Panc1 (cell line): Measurements from ENCODE around the gene DTD1. TPM values are rescaled to one million over a fixed set of nuclear protein-coding genes. Genes with fewer than 3 reads are reported as not detected.

Experiments used
- ATAC-seq: fragments of 200-7000 bp; cut with Tn5 transposase; 2 replicates; pipeline ENCODE4 v1.9.1; 2020; ENCODE audit warnings: mild to moderate bottlenecking, moderate library complexity
- BruUV-seq: library from RNA; stranded (reverse); fragments of 400-500 nt; replicated peaks from 2 replicates; lab custom pipeline; 2021; lab: Mats Ljungman, UMichigan
- CTCF ChIA-PET: fragments of 300-600 bp; sonication (Branson Sonifier 250); formaldehyde crosslinking; loops from one replicate; lab custom pipeline; 2022; ENCODE audit warnings: antibody characterized with exemption; lab: Charles Lee
- POLR2A ChIA-PET: fragments of 300-600 bp; sonication (Branson Sonifier 250); formaldehyde crosslinking; loops from one replicate; lab custom pipeline; 2022; ENCODE audit warnings: antibody characterized with exemption; lab: Charles Lee
- DNase-seq: peaks from one replicate; pipeline ENCODE4 v3.0.0-alpha.2; 2010; ENCODE audit warnings: low read depth, low spot score
- H3K27ac ChIP-seq: 2 replicates; pipeline ENCODE4 v1.5.1; 2011; ENCODE audit warnings: mild to moderate bottlenecking, low read length, inconsistent platforms
- H3K27me3 ChIP-seq: fragments of 200-500 bp; sonication (Bioruptor generic); 2 replicates; pipeline ENCODE4 v1.6.0; 2014; ENCODE audit warnings: low read length, inconsistent platforms; ENCODE audit not compliant: control insufficient read depth, insufficient read depth
- H3K36me3 ChIP-seq: fragments of 200-500 bp; sonication (Bioruptor generic); 2 replicates; pipeline ENCODE4 v1.5.1; 2014; ENCODE audit warnings: inconsistent platforms, mild to moderate bottlenecking, low read length, moderate library complexity; ENCODE audit not compliant: control insufficient read depth, insufficient read depth
- H3K4me1 ChIP-seq: 2 replicates; pipeline ENCODE4 v1.5.1; 2011; ENCODE audit warnings: inconsistent platforms, mild to moderate bottlenecking, low read length, moderate library complexity; ENCODE audit not compliant: control insufficient read depth, insufficient read depth
- H3K4me3 ChIP-seq, 2 experiments: 2 replicates each; pipeline ENCODE4 v1.5.1; 2011 to 2012; ENCODE audit warnings: low read depth in 2 of 2, low read length in 2 of 2, mild to moderate bottlenecking in 2 of 2, inconsistent platforms in 1 of 2, moderate library complexity in 1 of 2
- H3K9me3 ChIP-seq: fragments of 200-500 bp; sonication (Bioruptor generic); 2 replicates; pipeline ENCODE4 v1.5.1; 2014; ENCODE audit warnings: low read depth, mild to moderate bottlenecking, inconsistent platforms, low read length, moderate library complexity; ENCODE audit not compliant: control insufficient read depth, insufficient read depth
- CTCF ChIP-seq: fragments of 450-650 bp; IDR thresholded peaks from 2 replicates; pipeline ENCODE4 v1.5.1; 2017; ENCODE audit warnings: mild to moderate bottlenecking
- POLR2AphosphoS5 ChIP-seq: IDR thresholded peaks from 2 replicates; pipeline ENCODE4 v1.6.1; 2012; ENCODE audit warnings: mild to moderate bottlenecking, low read depth, low read length, moderate library complexity
- SIN3A ChIP-seq: IDR thresholded peaks from 2 replicates; pipeline ENCODE4 v1.6.1; 2012; ENCODE audit warnings: low read depth, mild to moderate bottlenecking, low read length, moderate library complexity, borderline replicate concordance; ENCODE audit not compliant: insufficient read depth
- TCF7L2 ChIP-seq: IDR thresholded peaks from 2 replicates; pipeline ENCODE4 v1.6.1; 2011; ENCODE audit warnings: mild to moderate bottlenecking, low read depth, low read length, inconsistent platforms
- in situ Hi-C: cut with HindIII; loops from 2 replicates; pipeline ENCODE4 v1.10.0; 2016; ENCODE audit warnings: low sequenced_read_pairs, low pct_unique_long_range_greater_than_20kb
- intact Hi-C: fragments of 100-400 bp; cut with micrococcal nuclease; formaldehyde crosslinking; loops from one replicate; pipeline ENCODE4 v1.10.0; 2022; ENCODE audit not compliant: unreplicated experiment
- total RNA-seq: library from RNA; stranded (reverse); gene quantifications from one replicate; pipeline ENCODE4 v1.2.1, GENCODE V29; 2021; ENCODE audit not compliant: unreplicated experiment
- TF ChIP-seq, protein P1 (sequence below), 2 experiments: IDR thresholded peaks; 2 replicates each; pipeline ENCODE4 v1.6.1; 2011 to 2012; ENCODE audit warnings: low read depth in 2 of 2, control low read depth in 1 of 2, low read length in 1 of 2, mild to moderate bottlenecking in 1 of 2, moderate library complexity in 1 of 2; ENCODE audit not compliant: insufficient read depth in 1 of 2

Gene DTD1
- total RNA-seq, 1 experiment from 2014 or later, result 23.6 TPM

DNA sequence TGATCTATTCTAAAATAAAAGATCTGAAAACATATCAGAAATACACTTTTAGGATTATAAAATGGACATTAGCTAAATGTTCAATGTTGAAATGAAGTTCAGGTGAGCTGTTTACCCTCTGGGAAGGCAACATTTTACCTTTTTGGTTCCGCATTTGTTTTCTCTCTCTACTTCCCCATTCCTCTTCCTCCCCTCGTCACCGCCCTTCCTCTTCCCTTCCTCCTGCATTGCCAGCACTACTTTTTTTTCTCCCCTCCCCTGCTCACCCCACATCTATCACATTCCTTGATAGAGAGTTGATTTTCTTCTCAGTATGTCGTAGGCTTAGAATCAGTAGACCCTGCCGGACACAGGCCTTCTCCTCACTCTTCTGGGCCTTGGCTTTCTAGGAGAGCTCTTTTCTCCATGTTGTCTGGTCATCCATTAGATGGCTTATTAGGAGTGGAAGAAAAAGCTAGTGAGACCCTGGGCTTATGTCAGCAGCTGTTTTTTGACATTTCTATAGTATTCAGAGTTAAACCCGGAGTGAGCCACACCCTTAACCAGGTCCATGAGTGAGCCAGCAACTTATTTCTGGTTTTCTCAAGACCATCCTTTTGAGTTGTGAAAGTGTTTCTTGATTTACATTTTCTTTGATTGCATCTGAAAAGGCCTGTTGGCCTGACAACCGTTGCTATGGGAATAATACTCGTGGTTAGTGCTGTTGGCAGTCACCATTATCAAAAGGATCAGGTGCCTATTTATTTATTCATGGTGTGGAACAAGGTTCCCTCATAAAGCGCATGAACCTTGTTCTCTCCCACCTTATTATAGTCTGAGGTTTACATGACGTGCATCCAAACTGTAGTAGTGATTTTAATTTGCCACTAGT, 90.9 kb downstream of the DTD1 start:
- TF ChIP-seq POLR2AphosphoS5, result no peak
- TF ChIP-seq SIN3A, result no peak
- TF ChIP-seq, protein P1, sequence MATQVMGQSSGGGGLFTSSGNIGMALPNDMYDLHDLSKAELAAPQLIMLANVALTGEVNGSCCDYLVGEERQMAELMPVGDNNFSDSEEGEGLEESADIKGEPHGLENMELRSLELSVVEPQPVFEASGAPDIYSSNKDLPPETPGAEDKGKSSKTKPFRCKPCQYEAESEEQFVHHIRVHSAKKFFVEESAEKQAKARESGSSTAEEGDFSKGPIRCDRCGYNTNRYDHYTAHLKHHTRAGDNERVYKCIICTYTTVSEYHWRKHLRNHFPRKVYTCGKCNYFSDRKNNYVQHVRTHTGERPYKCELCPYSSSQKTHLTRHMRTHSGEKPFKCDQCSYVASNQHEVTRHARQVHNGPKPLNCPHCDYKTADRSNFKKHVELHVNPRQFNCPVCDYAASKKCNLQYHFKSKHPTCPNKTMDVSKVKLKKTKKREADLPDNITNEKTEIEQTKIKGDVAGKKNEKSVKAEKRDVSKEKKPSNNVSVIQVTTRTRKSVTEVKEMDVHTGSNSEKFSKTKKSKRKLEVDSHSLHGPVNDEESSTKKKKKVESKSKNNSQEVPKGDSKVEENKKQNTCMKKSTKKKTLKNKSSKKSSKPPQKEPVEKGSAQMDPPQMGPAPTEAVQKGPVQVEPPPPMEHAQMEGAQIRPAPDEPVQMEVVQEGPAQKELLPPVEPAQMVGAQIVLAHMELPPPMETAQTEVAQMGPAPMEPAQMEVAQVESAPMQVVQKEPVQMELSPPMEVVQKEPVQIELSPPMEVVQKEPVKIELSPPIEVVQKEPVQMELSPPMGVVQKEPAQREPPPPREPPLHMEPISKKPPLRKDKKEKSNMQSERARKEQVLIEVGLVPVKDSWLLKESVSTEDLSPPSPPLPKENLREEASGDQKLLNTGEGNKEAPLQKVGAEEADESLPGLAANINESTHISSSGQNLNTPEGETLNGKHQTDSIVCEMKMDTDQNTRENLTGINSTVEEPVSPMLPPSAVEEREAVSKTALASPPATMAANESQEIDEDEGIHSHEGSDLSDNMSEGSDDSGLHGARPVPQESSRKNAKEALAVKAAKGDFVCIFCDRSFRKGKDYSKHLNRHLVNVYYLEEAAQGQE (IDR thresholded peaks at IDR 0.05; ENCODE audit: insufficient read depth in 1 of 2, low read depth in 2 of 2, low read length in 1 of 2), result no peak
- TF ChIP-seq TCF7L2, result no peak
- TF ChIP-seq CTCF, result no peak
- ATAC-seq, result no peak
- no peak for DNase-seq
- intact Hi-C loops (no loop called here), in situ Hi-C loops (no loop called here)
- Histone ChIP-seq H3K27ac (no peak overlapping the region), H3K27me3 (no peaks in the 10 kb centered on the region), H3K36me3 (no peaks in the 10 kb centered on the region), H3K4me3 (no peak overlapping the region), H3K9me3 (no peaks in the 10 kb centered on the region), H3K4me1 (no peaks in the 10 kb centered on the region)
- BruUV-seq, result no TSS peak
- ChIA-PET CTCF (no interaction called here), POLR2A (no interaction called here)

GRCh38 chr20:18683839-18684238, 96.0 kb downstream of the DTD1 start:
- Histone ChIP-seq H3K4me1 (no peaks in the 10 kb centered on the region), H3K27ac (no peak overlapping the region), H3K4me3 (no peak overlapping the region), H3K36me3 (no peaks in the 10 kb centered on the region), H3K27me3 (no peaks in the 10 kb centered on the region), H3K9me3 (no peaks in the 10 kb centered on the region)
- ATAC-seq (no peak), DNase-seq (no peak)
- no TSS peak for BruUV-seq
- ChIA-PET POLR2A (no interaction called here), CTCF (no interaction called here)
- TF ChIP-seq TCF7L2 (no peak), SIN3A (no peak), POLR2AphosphoS5 (no peak), CTCF (no peak)
- TF ChIP-seq, protein P1 (IDR thresholded peaks at IDR 0.05; ENCODE audit: insufficient read depth in 1 of 2, low read depth in 2 of 2, low read length in 1 of 2), result no peak
- intact Hi-C loops, result no loop called here
- in situ Hi-C loops, result no loop called here
